ENCODE data around the gene SLC39A10. TPM values are rescaled to one million over a fixed set of nuclear protein-coding genes. Genes with fewer than 3 reads are reported as not detected.

SLC39A10 gene
- total and polyA plus RNA-seq, 2 donors (not counting 1 experiment from before 2014, with no cell fraction given) = 18.6 to 99.3 TPM

GRCh38 chr2:195670191-195670590 lies 13.2 kb downstream of the SLC39A10 start:
- Histone ChIP-seq H3K36me3 (replicated peaks in 1 of 2; ENCODE audit: control extremely low read depth in 1 of 2, control insufficient read depth in 1 of 2, extremely low read depth in 1 of 2, insufficient read depth in 2 of 2, low read length in 1 of 2) (no peaks in the 10 kb centered on the region), H2AFZ (ENCODE audit: insufficient read depth, low read depth, low read length, poor library complexity, severe bottlenecking) (no peak overlapping the region), H3K4me1 (ENCODE audit: control insufficient read depth in 2 of 2, insufficient read depth in 2 of 2, low read length in 2 of 2) (peaks cover 12 to 21% of the 10 kb centered on the region in 2 donors), H3K9me3 (ENCODE audit: control extremely low read depth in 1 of 3, control insufficient read depth in 2 of 3, insufficient read depth in 1 of 3, low read length in 2 of 3) (no peaks in the 10 kb centered on the region), H4K20me1 (ENCODE audit: control insufficient read depth, insufficient read depth, low read length, poor library complexity, severe bottlenecking) (peaks cover 7% of the 10 kb centered on the region), H3K27ac (ENCODE audit: low read length in 2 of 2) (no peak overlapping the region), H3K4me3 (ENCODE audit: control extremely low read depth in 1 of 5, extremely low read depth in 1 of 5, insufficient read depth in 1 of 5, low read depth in 2 of 5, low read length in 4 of 5) (no peak overlapping the region), H3K9ac (ENCODE audit: low read length) (no peak overlapping the region), H3K27me3 (replicated peaks in 1 of 4; ENCODE audit: control extremely low read depth in 1 of 4, control insufficient read depth in 3 of 4, insufficient read depth in 4 of 4, low read length in 3 of 4) (no peaks in the 10 kb centered on the region), H3K4me2 (replicated peaks; ENCODE audit: low read depth, low read length, poor library complexity, severe bottlenecking) (no peak overlapping the region), H3K79me2 (ENCODE audit: control insufficient read depth, insufficient read depth, low read length) (peaks cover 85% of the 10 kb centered on the region)
- peaks cover 36% of the 10 kb centered on the region for H3K4me1 Mint-ChIP-seq
- no peak for TF ChIP-seq EZH2 (IDR thresholded peaks at IDR 0.05; ENCODE audit: borderline replicate concordance, insufficient read depth, low read depth, low read length, poor library complexity, severe bottlenecking)
- no peak for TF ChIP-seq CTCF (IDR thresholded peaks at IDR 0.05)
- no peaks in the 10 kb centered on the region for H3K27me3 Mint-ChIP-seq
- CTCF ChIA-PET = interaction anchor here (0.6 to 2.0 kb wide), 5 partner anchors 10 to 407 kb away, joined by 3 to 10 read pairs (median 4); partner anchors contain the start of gene SLC39A10
- no peak overlapping the region for H3K4me3 Mint-ChIP-seq
- intact Hi-C loops (cut with micrococcal nuclease) = no loop called here
- DNase-seq (no peak), ATAC-seq (ENCODE audit: low read depth) (no peak)
- POLR2A ChIA-PET = no interaction called here
- no peaks in the 10 kb centered on the region for H3K9me3 Mint-ChIP-seq (ENCODE audit: insufficient read depth)
- no peak overlapping the region for H3K27ac Mint-ChIP-seq

- ChIA-PET CTCF (interaction anchor here (1.0 to 2.9 kb wide), 3 partner anchors 11 to 173 kb away, joined by 3 to 13 read pairs (median 4); no protein-coding TSS in a partner anchor), POLR2A (no interaction called here)
- Mint-ChIP-seq H3K27ac (no peak overlapping the region), H3K27me3 (no peaks in the 10 kb centered on the region), H3K9me3 (ENCODE audit: insufficient read depth) (no peaks in the 10 kb centered on the region), H3K4me1 (peaks cover 29% of the 10 kb centered on the region), H3K4me3 (no peak overlapping the region)
- H3K36me3 ChIP-seq (replicated peaks in 1 of 2; ENCODE audit: control extremely low read depth in 1 of 2, control insufficient read depth in 1 of 2, extremely low read depth in 1 of 2, insufficient read depth in 2 of 2, low read length in 1 of 2) = no peaks in the 10 kb centered on the region
- H3K4me1 ChIP-seq (ENCODE audit: control insufficient read depth in 2 of 2, insufficient read depth in 2 of 2, low read length in 2 of 2) = peaks cover 7 to 10% of the 10 kb centered on the region in 2 donors
- H3K9ac ChIP-seq (ENCODE audit: low read length) = no peak overlapping the region
- H3K79me2 ChIP-seq (ENCODE audit: control insufficient read depth, insufficient read depth, low read length) = peaks cover 79% of the 10 kb centered on the region
- TF ChIP-seq CTCF (IDR thresholded peaks at IDR 0.05) = no peak
- TF ChIP-seq EZH2 (IDR thresholded peaks at IDR 0.05; ENCODE audit: borderline replicate concordance, insufficient read depth, low read depth, low read length, poor library complexity, severe bottlenecking) = no peak
- H3K27ac ChIP-seq (ENCODE audit: low read length in 2 of 2) = no peak overlapping the region
- intact Hi-C loops (cut with micrococcal nuclease) = no loop called here
- peaks cover 7% of the 10 kb centered on the region for H4K20me1 ChIP-seq (ENCODE audit: control insufficient read depth, insufficient read depth, low read length, poor library complexity, severe bottlenecking)
- no peaks in the 10 kb centered on the region for H3K9me3 ChIP-seq (ENCODE audit: control extremely low read depth in 1 of 3, control insufficient read depth in 2 of 3, insufficient read depth in 1 of 3, low read length in 2 of 3)
- DNase-seq = no peak
- H2AFZ ChIP-seq (ENCODE audit: insufficient read depth, low read depth, low read length, poor library complexity, severe bottlenecking) = no peak overlapping the region
- ATAC-seq (ENCODE audit: low read depth) = no peak
- H3K4me3 ChIP-seq (ENCODE audit: control extremely low read depth in 1 of 5, extremely low read depth in 1 of 5, insufficient read depth in 1 of 5, low read depth in 2 of 5, low read length in 4 of 5) = no peak overlapping the region
- no peaks in the 10 kb centered on the region for H3K27me3 ChIP-seq (replicated peaks in 1 of 4; ENCODE audit: control extremely low read depth in 1 of 4, control insufficient read depth in 3 of 4, insufficient read depth in 4 of 4, low read length in 3 of 4)
- no CpG with 5 or more reads among the region's 4 CpGs for WGBS (ENCODE audit: insufficient coverage)
- no peak overlapping the region for H3K4me2 ChIP-seq (replicated peaks; ENCODE audit: low read depth, low read length, poor library complexity, severe bottlenecking)
Measured at GRCh38 chr2:195671563-195671962, 14.5 kb downstream of the SLC39A10 start.
